ENCODE data around the gene CPB1.
"Not testable (repeated sequence)": the region's sequence is repeated elsewhere in the genome, so short reads cannot be mapped to it uniquely, and the experiment has no call there.

GRCh38 chr3:148786159-148786558 lies 41.5 kb upstream of the CPB1 start:
- not testable (repeated sequence) for TF ChIP-seq SUZ12 (IDR thresholded peaks at IDR 0.05; ENCODE audit: extremely low read depth, insufficient read depth, insufficient read length); ZNF274 (IDR thresholded peaks at IDR 0.05; ENCODE audit: low read depth, low read length); YY1 (IDR thresholded peaks at IDR 0.05; ENCODE audit: insufficient read depth, insufficient read length)
